A673 (cell line): Measurements from ENCODE around the gene EREG.

Experiments used
- CTCF ChIP-seq: fragments of 300-800, 200-600 bp; sonication (generic); conservative IDR thresholded peaks from 2 replicates; pipeline ENCODE4 v1.5.1; 2017; ENCODE audit warnings: low read depth, mild to moderate bottlenecking, antibody characterized with exemption, low read length, moderate library complexity, mixed read lengths
- EZH2 ChIP-seq: fragments of 200-600 bp; sonication (generic); IDR thresholded peaks from 2 replicates; pipeline ENCODE4 v1.6.1; 2017; ENCODE audit warnings: borderline replicate concordance, low read depth, mild to moderate bottlenecking, mixed read lengths, antibody characterized with exemption, low read length; ENCODE audit not compliant: poor library complexity, severe bottlenecking

- TF ChIP-seq CTCF (no peak), EZH2 (no peak)
Measured at GRCh38 chr4:74379912-74380311, 15.0 kb downstream of the EREG start.
